ENCODE measurements around the gene LSAMP. TPM values are rescaled to one million over a fixed set of nuclear protein-coding genes. Genes with fewer than 3 reads are reported as not detected.

LSAMP gene
- total and polyA plus RNA-seq, 2 of the 4 experiments (the other 2 are of a cell fraction) = 7.9 to 8.0 TPM

DNA sequence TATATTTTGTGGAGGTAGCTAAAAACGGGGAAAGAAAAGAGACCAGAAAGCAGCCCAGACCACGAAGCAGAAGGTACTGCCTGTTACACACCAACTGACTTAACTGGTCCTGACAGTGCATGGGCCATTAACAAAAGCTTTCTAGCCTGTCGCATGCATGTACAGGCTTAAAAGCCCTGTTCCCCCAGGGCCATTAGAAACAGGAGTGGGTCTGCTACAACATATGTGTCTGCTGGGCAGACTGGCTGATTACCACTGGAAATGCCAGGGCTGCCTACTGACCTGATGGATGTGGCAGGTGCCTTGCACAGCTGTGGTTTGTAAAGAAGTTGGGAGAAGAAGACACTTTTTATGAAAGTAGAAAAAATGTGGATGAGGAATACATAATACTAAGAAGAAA, 684.6 kb downstream of the LSAMP start:
- Histone ChIP-seq H4K20me1 (ENCODE audit: insufficient read depth, low read length) (no peaks in the 10 kb centered on the region), H3K23ac (ENCODE audit: low read depth, low read length) (no peak overlapping the region), H3K4ac (ENCODE audit: low read depth, low read length) (no peak overlapping the region), H3K9ac (ENCODE audit: low read depth, low read length) (no peak overlapping the region), H2BK120ac (ENCODE audit: low read depth, low read length) (no peak overlapping the region), H3K27ac (ENCODE audit: insufficient read depth, low read length) (no peak overlapping the region), H3K36me3 (ENCODE audit: control insufficient read depth, insufficient read depth, low read length) (no peaks in the 10 kb centered on the region), H2BK20ac (ENCODE audit: low read depth, low read length) (no peak overlapping the region), H3K4me2 (ENCODE audit: low read depth, low read length) (no peak overlapping the region), H4K5ac (ENCODE audit: low read depth, low read length) (no peak overlapping the region), H2AK9ac (replicated peaks; ENCODE audit: low read depth, low read length, poor library complexity) (no peak overlapping the region), H3K4me3 (ENCODE audit: insufficient read depth, low read depth, low read length) (no peak overlapping the region), H3K9me3 (ENCODE audit: control insufficient read depth, insufficient read depth, low read length) (no peaks in the 10 kb centered on the region), H3K14ac (replicated peaks; ENCODE audit: low read depth, low read length) (no peak overlapping the region), H2AFZ (replicated peaks; ENCODE audit: low read length, poor library complexity) (no peak overlapping the region), H3K18ac (ENCODE audit: low read depth, low read length) (no peak overlapping the region), H2AK5ac (ENCODE audit: low read depth, low read length) (no peak overlapping the region), H2BK15ac (ENCODE audit: low read depth, low read length) (no peak overlapping the region), H2BK5ac (ENCODE audit: low read depth, low read length, poor library complexity, severe bottlenecking) (no peak overlapping the region), H3K27me3 (ENCODE audit: control insufficient read depth, insufficient read depth, low read length) (no peaks in the 10 kb centered on the region; the same call in 1 of the 2 replicates), H4K91ac (ENCODE audit: insufficient read depth, low read depth, low read length) (no peak overlapping the region), H3K79me1 (ENCODE audit: low read depth in 1 of 2, low read length in 2 of 2) (no peaks in the 10 kb centered on the region), H3K9me1 (ENCODE audit: insufficient read depth, low read length) (no peaks in the 10 kb centered on the region), H3K56ac (ENCODE audit: extremely low read depth, insufficient read depth, low read length) (no peak overlapping the region), H4K8ac (ENCODE audit: low read depth in 2 of 2, low read length in 2 of 2) (no peak overlapping the region), H3K4me1 (ENCODE audit: control insufficient read depth, insufficient read depth, low read length) (no peaks in the 10 kb centered on the region)
- ChIA-PET POLR2A (ENCODE audit: unreplicated experiment) (no interaction called here), CTCF (no interaction called here)
- in situ Hi-C loops (cut with MboI; ENCODE audit: low sequenced_read_pairs) = no loop called here
- no peak for TF ChIP-seq CHD1 (IDR thresholded peaks at IDR 0.05; ENCODE audit: low read depth, low read length)
- ATAC-seq (ENCODE audit: low read depth) = no peak
- dilution Hi-C loops (cut with HindIII; ENCODE audit: low sequenced_read_pairs, unreplicated experiment) = no loop called here
- no TSS peak for BruUV-seq (replicated peaks)
- intact Hi-C loops (cut with micrococcal nuclease) = no loop called here
- no peak for DNase-seq
- no CpG with 5 or more reads among the region's 3 CpGs for WGBS, 2 experiments (ENCODE audit: extremely low coverage in 2 of 2, insufficient read length in 1 of 2)
